Esophagus squamous epithelium (tissue), 4 donors: ENCODE data around the gene RTKN.

ENCODE experiments used
- POLR2A ChIP-seq, 4 donors: fragments of 450-650 bp; IDR thresholded peaks; one replicate each; pipeline ENCODE4 v1.6.1; 2017; ENCODE audit warnings: antibody characterized with exemption in 4 of 4, mild to moderate bottlenecking in 4 of 4, moderate library complexity in 3 of 4
- TF ChIP-seq, protein P1 (sequence below), 6 experiments: fragments of 450-650 bp in 4 of 6; fragments of 200-600 bp in 2 of 6; sonication (generic) in 2 of 6; IDR thresholded peaks; one replicate each; pipeline ENCODE4 v1.5.1; 2016 to 2019; ENCODE audit warnings: antibody characterized with exemption in 6 of 6, mild to moderate bottlenecking in 4 of 6, moderate library complexity in 4 of 6

DNA sequence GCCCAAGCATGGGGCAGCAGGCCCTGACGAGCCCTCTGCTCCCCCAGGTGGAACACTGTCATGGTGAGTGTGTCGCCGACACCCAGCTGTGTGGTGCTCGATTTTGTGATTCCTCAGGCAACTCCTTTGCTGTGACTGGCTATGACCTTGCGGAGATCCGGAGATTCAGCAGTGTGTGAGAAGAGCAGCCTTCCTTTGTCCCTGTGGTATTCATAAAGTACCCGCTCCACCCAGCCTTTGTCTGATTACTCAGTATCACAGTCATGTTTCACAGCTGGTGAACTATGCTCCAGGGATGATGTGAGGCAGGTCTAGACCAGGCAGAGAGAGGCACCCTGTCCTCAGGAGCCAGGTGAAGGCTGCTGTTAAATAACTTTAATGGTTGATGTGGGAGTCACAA is 16.2 kb downstream of the RTKN start:
- TF ChIP-seq POLR2A (IDR thresholded peaks at IDR 0.05): no peak
- TF ChIP-seq, protein P1, sequence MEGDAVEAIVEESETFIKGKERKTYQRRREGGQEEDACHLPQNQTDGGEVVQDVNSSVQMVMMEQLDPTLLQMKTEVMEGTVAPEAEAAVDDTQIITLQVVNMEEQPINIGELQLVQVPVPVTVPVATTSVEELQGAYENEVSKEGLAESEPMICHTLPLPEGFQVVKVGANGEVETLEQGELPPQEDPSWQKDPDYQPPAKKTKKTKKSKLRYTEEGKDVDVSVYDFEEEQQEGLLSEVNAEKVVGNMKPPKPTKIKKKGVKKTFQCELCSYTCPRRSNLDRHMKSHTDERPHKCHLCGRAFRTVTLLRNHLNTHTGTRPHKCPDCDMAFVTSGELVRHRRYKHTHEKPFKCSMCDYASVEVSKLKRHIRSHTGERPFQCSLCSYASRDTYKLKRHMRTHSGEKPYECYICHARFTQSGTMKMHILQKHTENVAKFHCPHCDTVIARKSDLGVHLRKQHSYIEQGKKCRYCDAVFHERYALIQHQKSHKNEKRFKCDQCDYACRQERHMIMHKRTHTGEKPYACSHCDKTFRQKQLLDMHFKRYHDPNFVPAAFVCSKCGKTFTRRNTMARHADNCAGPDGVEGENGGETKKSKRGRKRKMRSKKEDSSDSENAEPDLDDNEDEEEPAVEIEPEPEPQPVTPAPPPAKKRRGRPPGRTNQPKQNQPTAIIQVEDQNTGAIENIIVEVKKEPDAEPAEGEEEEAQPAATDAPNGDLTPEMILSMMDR (IDR thresholded peaks at IDR 0.05): no peak
